Measurements from ENCODE around the gene THRB.

The THRB gene

GRCh38 chr3:24494618-24495325 is at the start of gene THRB:
Gene THRB, minus strand, starts transcription at chr3:24494850.
- DNase-seq (ENCODE audit: low read depth, low spot score): peak; percentile 80

GRCh38 chr3:24541935-24542334 is 47.3 kb upstream of the THRB start:
- DNase-seq (ENCODE audit: low read depth, low spot score): no peak

- DNase-seq (ENCODE audit: low read depth, low spot score): no peak
Measured at GRCh38 chr3:24540821-24541220, 46.2 kb upstream of the THRB start.

- no peak for DNase-seq (ENCODE audit: low read depth, low spot score)
Measured at GRCh38 chr3:24539699-24540098, 45.0 kb upstream of the THRB start.

GRCh38 chr3:24538891-24539290 is 44.2 kb upstream of the THRB start:
- no peak for DNase-seq (ENCODE audit: low read depth, low spot score)

GRCh38 chr3:24533561-24534193 is 39.0 kb upstream of the THRB start:
- DNase-seq (ENCODE audit: low read depth, low spot score): no peak

GRCh38 chr3:24530471-24530870 is 35.8 kb upstream of the THRB start:
- DNase-seq (ENCODE audit: low read depth, low spot score): no peak

GRCh38 chr3:24529210-24529609 is 34.6 kb upstream of the THRB start:
- no peak for DNase-seq (ENCODE audit: low read depth, low spot score)

- DNase-seq (ENCODE audit: low read depth, low spot score): no peak
Measured at GRCh38 chr3:24526640-24527212, 32.1 kb upstream of the THRB start.

- no peak for DNase-seq (ENCODE audit: low read depth, low spot score)
Measured at GRCh38 chr3:24525557-24525956, 30.9 kb upstream of the THRB start.

GRCh38 chr3:24525022-24525421 is 30.4 kb upstream of the THRB start:
- no peak for DNase-seq (ENCODE audit: low read depth, low spot score)

GRCh38 chr3:24523988-24524727 is 29.5 kb upstream of the THRB start:
- no peak for DNase-seq (ENCODE audit: low read depth, low spot score)

GRCh38 chr3:24523215-24523614 is 28.6 kb upstream of the THRB start:
- no peak for DNase-seq (ENCODE audit: low read depth, low spot score)

GRCh38 chr3:24522146-24522579 is 27.5 kb upstream of the THRB start:
- DNase-seq (ENCODE audit: low read depth, low spot score): peak; percentile 53

GRCh38 chr3:24521420-24522145 is 26.9 kb upstream of the THRB start:
- peak; percentile 71 for DNase-seq (ENCODE audit: low read depth, low spot score)

GRCh38 chr3:24520976-24521419 is 26.3 kb upstream of the THRB start:
- no peak for DNase-seq (ENCODE audit: low read depth, low spot score)

GRCh38 chr3:24520101-24520495 is 25.4 kb upstream of the THRB start:
- no peak for DNase-seq (ENCODE audit: low read depth, low spot score)

GRCh38 chr3:24519368-24520100 is 24.9 kb upstream of the THRB start:
- DNase-seq (ENCODE audit: low read depth, low spot score): peak; percentile 73

- no peak for DNase-seq (ENCODE audit: low read depth, low spot score)
Measured at GRCh38 chr3:24518990-24519367, 24.3 kb upstream of the THRB start.

- no peak for DNase-seq (ENCODE audit: low read depth, low spot score)
Measured at GRCh38 chr3:24514119-24514518, 19.5 kb upstream of the THRB start.

GRCh38 chr3:24513463-24513862 is 18.8 kb upstream of the THRB start:
- no peak for DNase-seq (ENCODE audit: low read depth, low spot score)

All from ELF-1 (cell line).